ENCODE results near the gene CNTNAP5. TPM values are rescaled to one million over a fixed set of nuclear protein-coding genes. Genes with fewer than 3 reads are reported as not detected.

The CNTNAP5 gene
- total and polyA plus RNA-seq, 9 of the 15 experiments (the other 6 are each of a cell fraction or from before 2014, with no cell fraction given), result not detected

GRCh38 chr2:124001696-124002430 is 23.2 kb upstream of the CNTNAP5 start:
- ChIA-PET POLR2A (no interaction called here), CTCF (ENCODE audit: low intra/inter-chr PET ratio) (no interaction called here)
- Histone ChIP-seq H2AFZ (ENCODE audit: low read depth, low read length) (no peak overlapping the region), H3K79me2 (ENCODE audit: control insufficient read depth, insufficient read depth, low read length) (no peaks in the 10 kb centered on the region), H3K27ac (ENCODE audit: extremely low read depth, low read depth, low read length) (no peak overlapping the region), H3K9ac (ENCODE audit: insufficient read depth in 1 of 2, low read depth in 2 of 2, low read length in 2 of 2) (no peak overlapping the region), H3K9me3 (replicated peaks; ENCODE audit: control insufficient read depth, insufficient read depth, low read depth, low read length) (no peaks in the 10 kb centered on the region), H3K4me2 (ENCODE audit: insufficient read depth, low read length) (no peak overlapping the region), H3K27me3 (ENCODE audit: control insufficient read depth in 2 of 2, insufficient read depth in 2 of 2, low read length in 2 of 2) (no peaks in the 10 kb centered on the region), H4K20me1 (replicated peaks; ENCODE audit: control insufficient read depth, insufficient read depth, low read length) (no peaks in the 10 kb centered on the region), H3K4me3 (no peak overlapping the region), H3K9me1 (ENCODE audit: control insufficient read depth, insufficient read depth, low read length) (no peaks in the 10 kb centered on the region), H3K36me3 (ENCODE audit: control insufficient read depth, insufficient read depth, low read length) (no peaks in the 10 kb centered on the region), H3K4me1 (replicated peaks in 1 of 2; ENCODE audit: control insufficient read depth in 2 of 2, insufficient read depth in 2 of 2, low read length in 2 of 2) (no peaks in the 10 kb centered on the region)
- BruUV-seq (replicated peaks), result no TSS peak
- 3% methylated on average over 11 of the region's 11 CpGs for WGBS (ENCODE audit: insufficient coverage, low coverage, missing lambda C conversion rate)
- in situ Hi-C loops (cut with MboI), result no loop called here
- FAIRE-seq, result no peak
- DNase-seq (ENCODE audit: extremely low read depth in 1 of 4, low spot score in 3 of 4), result no peak
- no peak for ATAC-seq
- intact Hi-C loops (cut with micrococcal nuclease), result no loop called here
- TF ChIP-seq HBP1 (CRISPR knock-in tag; IDR thresholded peaks at IDR 0.05), result no peak
- TF ChIP-seq NR0B1 (IDR thresholded peaks at IDR 0.05; ENCODE audit: partially characterized antibody), result no peak
- no peak for TF ChIP-seq ATF3 (IDR thresholded peaks at IDR 0.05)
- TF ChIP-seq ATF3 (CRISPR knock-in tag; conservative IDR thresholded peaks at IDR 0.05), result no peak
- TF ChIP-seq RHOXF2B (CRISPR knock-in tag; conservative IDR thresholded peaks at IDR 0.05), result no peak
- TF ChIP-seq ZNF212 (CRISPR knock-in tag; IDR thresholded peaks at IDR 0.05), result no peak
- no peak for TF ChIP-seq NCOA1 (IDR thresholded peaks at IDR 0.05; ENCODE audit: low read depth)
- no peak for TF ChIP-seq SMARCA4 (IDR thresholded peaks at IDR 0.05)
- no peak for TF ChIP-seq CREM (IDR thresholded peaks at IDR 0.05; ENCODE audit: low read depth)
- TF ChIP-seq ZNF41 (CRISPR knock-in tag; conservative IDR thresholded peaks at IDR 0.05), result no peak
- no peak for TF ChIP-seq NFXL1 (CRISPR knock-in tag; IDR thresholded peaks at IDR 0.05)
- TF ChIP-seq ILF3 (IDR thresholded peaks at IDR 0.05; ENCODE audit: borderline replicate concordance), result no peak
- TF ChIP-seq GTF2B (IDR thresholded peaks at IDR 0.05; ENCODE audit: extremely low read depth, insufficient read length), result no peak
- no peak for TF ChIP-seq ZNF146 (CRISPR knock-in tag; IDR thresholded peaks at IDR 0.05; ENCODE audit: unreplicated experiment)
- no peak for TF ChIP-seq TSHZ1 (CRISPR knock-in tag; IDR thresholded peaks at IDR 0.05)
- no peak for TF ChIP-seq GATAD2B (IDR thresholded peaks at IDR 0.05; ENCODE audit: borderline replicate concordance)

Measured in K562 (cell line).